Measurements from ENCODE around the gene CPED1.

- TF ChIP-seq, protein P1, sequence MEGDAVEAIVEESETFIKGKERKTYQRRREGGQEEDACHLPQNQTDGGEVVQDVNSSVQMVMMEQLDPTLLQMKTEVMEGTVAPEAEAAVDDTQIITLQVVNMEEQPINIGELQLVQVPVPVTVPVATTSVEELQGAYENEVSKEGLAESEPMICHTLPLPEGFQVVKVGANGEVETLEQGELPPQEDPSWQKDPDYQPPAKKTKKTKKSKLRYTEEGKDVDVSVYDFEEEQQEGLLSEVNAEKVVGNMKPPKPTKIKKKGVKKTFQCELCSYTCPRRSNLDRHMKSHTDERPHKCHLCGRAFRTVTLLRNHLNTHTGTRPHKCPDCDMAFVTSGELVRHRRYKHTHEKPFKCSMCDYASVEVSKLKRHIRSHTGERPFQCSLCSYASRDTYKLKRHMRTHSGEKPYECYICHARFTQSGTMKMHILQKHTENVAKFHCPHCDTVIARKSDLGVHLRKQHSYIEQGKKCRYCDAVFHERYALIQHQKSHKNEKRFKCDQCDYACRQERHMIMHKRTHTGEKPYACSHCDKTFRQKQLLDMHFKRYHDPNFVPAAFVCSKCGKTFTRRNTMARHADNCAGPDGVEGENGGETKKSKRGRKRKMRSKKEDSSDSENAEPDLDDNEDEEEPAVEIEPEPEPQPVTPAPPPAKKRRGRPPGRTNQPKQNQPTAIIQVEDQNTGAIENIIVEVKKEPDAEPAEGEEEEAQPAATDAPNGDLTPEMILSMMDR (IDR thresholded peaks at IDR 0.05): no peak
- TF ChIP-seq POLR2A (IDR thresholded peaks at IDR 0.05): no peak
Observed at GRCh38 chr7:121237601-121238000, 249.1 kb downstream of the CPED1 start.

All from testis (tissue), 2 donors.